HG03108 (cell line): ENCODE results near the gene OSTM1.
"Not testable (repeated sequence)": the region's sequence is repeated elsewhere in the genome, so short reads cannot be mapped to it uniquely, and the experiment has no call there.

Experiments
- ATAC-seq: cut with Tn5 transposase; IDR thresholded peaks from one replicate; pipeline ENCODE4 v1.9.1; 2021; ENCODE audit warnings: moderate library complexity; ENCODE audit not compliant: unreplicated experiment

The OSTM1 gene

GRCh38 chr6:108024427-108025073 lies 50.0 kb downstream of the OSTM1 start:
- no peak for ATAC-seq

GRCh38 chr6:108020472-108021116 lies 53.9 kb downstream of the OSTM1 start:
- no peak for ATAC-seq

GRCh38 chr6:108016283-108016682 lies 58.3 kb downstream of the OSTM1 start:
- ATAC-seq: not testable (repeated sequence)

GRCh38 chr6:108013787-108014439 lies 60.6 kb downstream of the OSTM1 start:
- no peak for ATAC-seq

- no peak for ATAC-seq
These were observed 64.6 kb downstream of the OSTM1 start for GRCh38 chr6:108009894-108010293.

- ATAC-seq: not testable (repeated sequence)
These were observed 65.3 kb downstream of the OSTM1 start for GRCh38 chr6:108009258-108009657.

- ATAC-seq: no peak
These were observed 66.2 kb downstream of the OSTM1 start for GRCh38 chr6:108008363-108008762.

GRCh38 chr6:108005961-108006360 lies 68.6 kb downstream of the OSTM1 start:
- no peak for ATAC-seq

GRCh38 chr6:108004861-108005260 lies 69.7 kb downstream of the OSTM1 start:
- ATAC-seq: no peak

- no peak for ATAC-seq
These were observed 71.9 kb downstream of the OSTM1 start for GRCh38 chr6:108002365-108003221.

GRCh38 chr6:108001696-108002231 lies 72.8 kb downstream of the OSTM1 start:
- ATAC-seq: no peak

GRCh38 chr6:108000259-108000658 lies 74.3 kb downstream of the OSTM1 start:
- not testable (repeated sequence) for ATAC-seq

GRCh38 chr6:107999341-107999740 lies 75.2 kb downstream of the OSTM1 start:
- ATAC-seq: no peak

- ATAC-seq: no peak
These were observed 82.6 kb downstream of the OSTM1 start for GRCh38 chr6:107991772-107992550.
